GM23338 (cell line): ENCODE results near the gene SIRT2. TPM values are rescaled to one million over a fixed set of nuclear protein-coding genes. Genes with fewer than 3 reads are reported as not detected.

ENCODE experiments used
- ATAC-seq: fragments of 200-7000 bp; cut with Tn5 transposase; 3 replicates; pipeline ENCODE4 v1.9.1; 2020
- DNase-seq: peaks from one replicate; pipeline ENCODE4 v3.0.0-alpha.2; 2015; ENCODE audit warnings: low spot score
- H2AFZ ChIP-seq: fragments of 200-600 bp; sonication (generic); 2 replicates; pipeline ENCODE4 v1.8.0; 2016; ENCODE audit warnings: antibody characterized with exemption, mild to moderate bottlenecking, moderate library complexity
- H3F3A ChIP-seq: fragments of 200-600 bp; sonication (generic); replicated peaks from 2 replicates; pipeline ENCODE4 v1.8.0; 2017; ENCODE audit warnings: antibody characterized with exemption, mixed run types, low read depth
- H3K27ac ChIP-seq: fragments of 200-600 bp; sonication (generic); 2 replicates; pipeline ENCODE4 v1.6.1; 2016; ENCODE audit warnings: low read depth
- H3K27me3 ChIP-seq: fragments of 200-600 bp; sonication (generic); 2 replicates; pipeline ENCODE4 v1.8.0; 2016; ENCODE audit warnings: mild to moderate bottlenecking, mixed run types, moderate library complexity; ENCODE audit not compliant: insufficient read depth
- H3K36me3 ChIP-seq: fragments of 200-600 bp; sonication (generic); 2 replicates; pipeline ENCODE4 v1.8.0; 2016; ENCODE audit warnings: mild to moderate bottlenecking; ENCODE audit not compliant: insufficient read depth
- H3K4me1 ChIP-seq: fragments of 200-600 bp; sonication (generic); 2 replicates; pipeline ENCODE4 v1.8.0; 2016; ENCODE audit warnings: mild to moderate bottlenecking, moderate library complexity; ENCODE audit not compliant: insufficient read depth
- H3K4me2 ChIP-seq: fragments of 200-600 bp; sonication (generic); 2 replicates; pipeline ENCODE4 v1.7.1; 2017; ENCODE audit warnings: mixed run types
- H3K4me3 ChIP-seq: fragments of 200-600 bp; sonication (generic); 2 replicates; pipeline ENCODE4 v1.6.1; 2016; ENCODE audit warnings: mixed run types
- H3K79me2 ChIP-seq: fragments of 200-600 bp; sonication (generic); replicated peaks from 2 replicates; pipeline ENCODE4 v1.8.0; 2017; ENCODE audit warnings: mild to moderate bottlenecking; ENCODE audit not compliant: insufficient read depth
- H3K9me2 ChIP-seq: fragments of 200-600 bp; sonication (generic); 2 replicates; pipeline ENCODE4 v1.8.0; 2017; ENCODE audit not compliant: insufficient read depth
- H4K20me1 ChIP-seq: fragments of 200-600 bp; sonication (generic); replicated peaks from 2 replicates; pipeline ENCODE4 v1.8.0; 2017; ENCODE audit warnings: mild to moderate bottlenecking; ENCODE audit not compliant: insufficient read depth
- H3K27ac Mint-ChIP-seq: 2 replicates; pipeline ENCODE4 v1.8.0; 2020; ENCODE audit warnings: inconsistent platforms, mild to moderate bottlenecking, moderate library complexity, mixed read lengths
- H3K27me3 Mint-ChIP-seq: 3 replicates; pipeline ENCODE4 v1.8.0; 2022; ENCODE audit warnings: low read depth, mild to moderate bottlenecking, moderate library complexity, mixed read lengths, inconsistent platforms; ENCODE audit not compliant: insufficient read depth, poor library complexity
- H3K36me3 Mint-ChIP-seq: 3 replicates; pipeline ENCODE4 v1.8.0; 2021; ENCODE audit warnings: low read depth, mild to moderate bottlenecking, inconsistent platforms, moderate library complexity, mixed read lengths
- H3K4me1 Mint-ChIP-seq: 3 replicates; pipeline ENCODE4 v1.8.0; 2020; ENCODE audit warnings: mild to moderate bottlenecking, inconsistent platforms, mixed read lengths
- H3K4me3 Mint-ChIP-seq: 3 replicates; pipeline ENCODE4 v1.8.0; 2021; ENCODE audit warnings: moderate library complexity, mild to moderate bottlenecking, inconsistent platforms, mixed read lengths
- H3K9me3 Mint-ChIP-seq: 3 replicates; pipeline ENCODE4 v1.8.0; 2020; ENCODE audit warnings: moderate library complexity, mild to moderate bottlenecking, inconsistent platforms, mixed read lengths
- CREB1 ChIP-seq: fragments of 250-450 bp; sonication (Bioruptor Pico); IDR thresholded peaks from 2 replicates; pipeline ENCODE4 v1.5.0; 2020; ENCODE audit warnings: low read depth, mild to moderate bottlenecking, moderate library complexity
- CTCF ChIP-seq, 2 experiments: fragments of 200-600 bp in 1 of 2; sonication (generic) in 1 of 2; conservative IDR thresholded peaks; 2 replicates each; pipeline versions ENCODE4 v1.5.1 to v1.6.1; 2016 to 2017; ENCODE audit warnings: antibody characterized with exemption in 2 of 2, low read depth in 2 of 2, mild to moderate bottlenecking in 2 of 2, moderate library complexity in 1 of 2
- ETS1 ChIP-seq: IDR thresholded peaks from 2 replicates; pipeline ENCODE4 v1.6.1; 2016; ENCODE audit warnings: antibody characterized with exemption
- EZH2 ChIP-seq: fragments of 200-600 bp; sonication (generic); IDR thresholded peaks from one replicate; pipeline ENCODE4 v1.8.0; 2017; ENCODE audit warnings: antibody characterized with exemption, mild to moderate bottlenecking, low read depth; ENCODE audit not compliant: unreplicated experiment
- EZH2phosphoT487 ChIP-seq: fragments of 200-600 bp; sonication (generic); IDR thresholded peaks from one replicate; pipeline ENCODE4 v1.8.1; 2018; ENCODE audit warnings: antibody characterized with exemption; ENCODE audit not compliant: unreplicated experiment
- JUNB ChIP-seq: IDR thresholded peaks from one replicate; pipeline ENCODE4 v1.6.1; 2016; ENCODE audit warnings: antibody characterized with exemption; ENCODE audit not compliant: unreplicated experiment
- NANOG ChIP-seq: IDR thresholded peaks from 2 replicates; pipeline ENCODE4 v1.6.1; 2016; ENCODE audit warnings: antibody characterized with exemption, borderline replicate concordance
- POLR2AphosphoS5 ChIP-seq: IDR thresholded peaks from 2 replicates; pipeline ENCODE4 v1.6.1; 2016; ENCODE audit warnings: antibody characterized with exemption, low read depth
- REST ChIP-seq: IDR thresholded peaks from one replicate; pipeline ENCODE4 v1.6.1; 2018; ENCODE audit warnings: antibody characterized with exemption; ENCODE audit not compliant: unreplicated experiment
- STAT1 ChIP-seq: IDR thresholded peaks from one replicate; pipeline ENCODE4 v1.6.1; 2016; ENCODE audit warnings: antibody characterized with exemption; ENCODE audit not compliant: unreplicated experiment
- ZNF114 ChIP-seq: fragments of 250-450 bp; sonication (Bioruptor Pico); IDR thresholded peaks from 2 replicates; pipeline ENCODE4 v1.5.0; 2020; ENCODE audit warnings: mild to moderate bottlenecking, moderate library complexity
- ZNF331 ChIP-seq: fragments of 250-450 bp; sonication (Bioruptor Pico); IDR thresholded peaks from 2 replicates; pipeline ENCODE4 v1.5.0; 2020; ENCODE audit warnings: low read depth, mild to moderate bottlenecking, moderate library complexity
- ZNF462 ChIP-seq: fragments of 250-450 bp; sonication (Bioruptor Pico); IDR thresholded peaks from 2 replicates; pipeline ENCODE4 v1.5.0; 2020; ENCODE audit warnings: mild to moderate bottlenecking, moderate library complexity
- polyA plus RNA-seq: library from polyadenylated mRNA; unstranded; fragments of >200 nt; fragmentation: Nextera tagmentation; extraction: Ambion mirVana; gene quantifications from 2 replicates; pipeline ENCODE4 v1.2.1, GENCODE V29; 2016
- total RNA-seq: library from RNA; depleted of rRNA; stranded (reverse); fragments of >200 nt; shearing (Covaris generic); gene quantifications from 2 replicates; pipeline ENCODE4 v1.2.3, GENCODE V29; 2014

SIRT2 gene
- total and polyA plus RNA-seq, 2 experiments from 2014 or later = 2.7 to 8.4 TPM

- Histone ChIP-seq H4K20me1 (no peaks in the 10 kb centered on the region), H3K4me2 (no peak overlapping the region), H3F3A (no peaks in the 10 kb centered on the region), H3K79me2 (no peaks in the 10 kb centered on the region), H3K4me1 (no peaks in the 10 kb centered on the region), H3K9me2 (no peaks in the 10 kb centered on the region), H3K4me3 (no peak overlapping the region), H3K27me3 (no peaks in the 10 kb centered on the region), H3K27ac (no peak overlapping the region), H3K36me3 (no peaks in the 10 kb centered on the region), H2AFZ (no peak overlapping the region)
- 0 out of 3 replicates have a peak, but pooled peaks cover 3% of the 10 kb centered on the region for H3K36me3 Mint-ChIP-seq
- H3K9me3 Mint-ChIP-seq = no peaks in the 10 kb centered on the region; the same call in 2 of the 3 replicates
- TF ChIP-seq CREB1 (no peak), REST (no peak), ZNF462 (CRISPR knock-in tag) (no peak), EZH2phosphoT487 (no peak), ETS1 (no peak), NANOG (no peak), CTCF (conservative IDR thresholded peaks at IDR 0.05; ENCODE audit: low read depth in 2 of 2) (no peak), EZH2 (no peak), ZNF114 (no peak), JUNB (no peak), ZNF331 (CRISPR knock-in tag) (no peak), STAT1 (no peak), POLR2AphosphoS5 (no peak)
- no peak overlapping the region for H3K4me3 Mint-ChIP-seq
- no peak for ATAC-seq
- no peak for DNase-seq
- H3K4me1 Mint-ChIP-seq = peaks cover 3% of the 10 kb centered on the region; the same call in 2 of the 3 replicates
- H3K27me3 Mint-ChIP-seq = no peaks in the 10 kb centered on the region
- no peak overlapping the region for H3K27ac Mint-ChIP-seq
Measured at GRCh38 chr19:38890686-38891085, 8.7 kb downstream of the SIRT2 start.
